Measurements from ENCODE around the gene HS3ST3A1.

Gene HS3ST3A1

GRCh38 chr17:13601776-13602551 is at the start of gene HS3ST3A1:
Gene HS3ST3A1 (minus strand): TSS chr17:13601929. CDS start chr17:13601129, 800 bp downstream.
- no peak for TF ChIP-seq CTCF (conservative IDR thresholded peaks at IDR 0.05)
- no peak within 1 kb of the TSS for H3K27ac ChIP-seq

DNA sequence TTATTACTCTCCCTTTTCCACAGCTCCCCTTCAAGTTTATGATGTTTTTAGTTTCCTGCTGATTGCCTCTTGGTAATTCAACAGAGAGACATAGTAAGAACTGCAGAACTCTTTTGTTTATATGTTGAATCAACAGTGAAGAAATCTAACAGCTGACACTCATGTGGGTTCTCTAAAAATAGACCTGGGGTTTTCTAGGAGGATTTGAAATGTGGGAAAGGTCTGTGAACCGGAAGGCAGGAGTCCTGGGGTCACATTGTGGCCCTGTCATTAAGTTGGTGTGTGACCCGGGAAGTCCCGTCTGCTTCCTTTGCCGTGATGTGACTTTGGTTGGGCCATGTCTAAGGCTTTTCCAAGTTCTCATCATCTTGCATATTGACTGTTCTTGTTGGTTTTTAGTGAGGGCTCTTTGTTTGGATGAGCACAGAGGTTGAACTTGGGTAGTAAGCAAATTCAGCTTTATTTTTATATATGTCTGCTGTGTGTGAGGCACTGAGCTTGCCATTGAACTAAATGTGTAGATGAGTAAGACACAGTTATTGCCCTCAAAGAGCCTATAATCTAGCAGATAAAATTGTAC is 48.5 kb upstream of the HS3ST3A1 start:
- H3K27ac ChIP-seq: no peak overlapping the region
- TF ChIP-seq CTCF (conservative IDR thresholded peaks at IDR 0.05): no peak

DNA sequence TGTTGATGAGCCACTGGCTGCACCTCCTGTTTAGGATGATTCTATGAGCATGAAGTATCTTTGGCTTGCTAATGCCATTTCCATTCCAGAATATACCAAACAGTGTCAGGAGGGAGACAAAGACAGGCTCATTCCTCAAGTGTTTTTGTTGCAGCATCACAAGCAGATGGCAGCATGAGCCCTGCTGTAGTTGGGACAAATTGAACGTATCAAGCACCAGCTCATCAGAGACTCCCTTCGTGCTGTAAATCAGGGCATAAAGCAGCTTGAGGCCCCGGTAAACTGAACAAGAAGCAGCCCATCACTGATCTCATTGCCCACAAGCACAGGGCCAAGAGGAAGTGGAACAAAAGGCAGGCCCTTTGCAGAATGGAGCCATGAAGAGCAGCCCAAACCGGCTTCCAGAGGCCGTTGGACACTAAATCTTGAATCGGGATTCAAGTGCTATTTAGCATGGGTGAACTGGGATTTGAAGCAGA is 45.9 kb upstream of the HS3ST3A1 start:
- no peak overlapping the region for H3K27ac ChIP-seq
- 0 out of 2 replicates have a peak, but pooled peaks have one; percentile 12 for TF ChIP-seq CTCF (conservative IDR thresholded peaks at IDR 0.05)

DNA sequence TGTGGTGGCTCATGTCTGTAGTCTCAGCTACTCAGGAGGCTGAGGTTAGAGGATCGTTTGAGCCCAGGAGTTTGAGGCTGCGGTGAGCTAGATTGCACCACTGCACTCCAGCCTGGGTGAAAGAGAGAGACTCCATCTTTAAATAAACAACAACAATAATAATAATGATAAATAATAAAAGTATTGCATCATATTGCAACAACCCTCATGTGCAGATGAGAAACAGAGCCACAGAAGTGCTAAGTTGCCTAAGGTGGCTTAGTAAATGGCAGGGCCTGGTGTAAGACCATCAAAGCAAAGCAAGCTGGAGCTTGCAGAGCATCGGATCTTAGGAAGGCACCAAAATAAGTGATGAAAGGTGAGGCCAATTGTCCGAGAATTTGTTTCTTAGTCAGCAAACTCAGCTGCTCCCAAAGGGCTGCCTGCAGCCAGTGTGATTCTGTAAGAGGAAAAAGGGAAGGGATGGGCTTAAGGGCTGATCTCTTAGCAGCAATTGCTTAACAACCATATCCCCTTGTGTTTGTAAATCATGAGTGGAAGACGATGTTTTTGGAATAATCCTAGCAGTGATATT is 45.3 kb upstream of the HS3ST3A1 start:
- no peak overlapping the region for H3K27ac ChIP-seq
- TF ChIP-seq CTCF (conservative IDR thresholded peaks at IDR 0.05): no peak

DNA sequence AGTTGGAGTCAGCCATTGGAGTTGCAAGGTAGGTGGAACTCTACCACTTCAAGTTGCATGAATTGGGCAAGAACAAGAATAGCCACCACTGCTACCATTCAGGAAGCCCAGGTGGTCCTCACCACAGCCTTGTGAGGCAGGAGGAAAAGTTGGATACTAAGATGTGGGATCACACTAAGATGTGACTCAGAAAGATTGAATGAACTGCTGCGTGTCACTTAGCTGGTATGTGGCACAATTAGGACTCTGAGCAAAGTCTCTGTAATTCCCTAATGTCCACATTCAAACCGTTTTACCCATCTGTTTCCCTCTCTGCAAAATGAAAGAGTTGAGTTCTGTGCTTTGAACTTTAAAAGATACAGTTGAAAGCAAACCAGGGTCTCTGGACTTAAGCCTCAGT is 44.7 kb upstream of the HS3ST3A1 start:
- no peak for TF ChIP-seq CTCF (conservative IDR thresholded peaks at IDR 0.05)
- no peak overlapping the region for H3K27ac ChIP-seq

DNA sequence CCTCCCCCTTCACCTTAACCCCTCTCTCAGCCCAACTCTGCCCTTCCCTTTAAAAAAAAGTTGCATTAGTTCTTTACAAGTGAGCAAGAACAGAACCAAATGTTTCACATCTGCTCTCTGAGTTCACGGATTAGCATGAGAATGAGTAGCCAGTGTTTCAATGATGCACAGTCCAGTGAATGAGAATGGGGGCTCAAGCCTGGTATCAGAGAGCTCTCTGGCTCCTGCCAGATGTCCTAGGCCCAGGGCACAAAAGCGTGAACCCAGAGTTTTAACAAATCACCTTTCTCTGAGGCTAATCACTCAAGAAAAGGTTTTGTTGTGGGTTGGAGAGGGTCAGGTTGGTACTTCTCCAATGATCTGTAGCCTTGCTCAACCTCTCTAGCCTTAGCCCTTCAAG is 41.5 kb upstream of the HS3ST3A1 start:
- no peak overlapping the region for H3K27ac ChIP-seq
- no peak for TF ChIP-seq CTCF (conservative IDR thresholded peaks at IDR 0.05)

DNA sequence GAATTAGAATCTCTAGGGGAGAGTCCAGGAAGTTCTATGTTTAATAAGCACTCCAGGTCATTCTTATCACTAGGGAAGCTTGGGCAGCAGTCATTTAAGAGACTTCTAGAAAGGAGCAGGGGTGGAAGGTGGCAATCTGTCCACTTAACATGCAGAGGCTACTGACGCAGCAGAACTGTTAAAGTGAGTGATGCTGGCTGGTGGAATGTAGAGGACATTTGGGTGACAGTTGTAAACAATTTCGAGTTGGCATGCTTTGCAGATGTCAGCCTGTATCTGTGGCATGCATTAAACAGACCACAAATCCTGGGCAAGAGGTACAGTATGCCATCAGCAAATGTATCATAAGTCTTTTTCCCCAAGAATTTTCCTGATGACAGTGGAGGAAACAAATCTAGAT is 40.5 kb upstream of the HS3ST3A1 start:
- no peak overlapping the region for H3K27ac ChIP-seq
- no peak for TF ChIP-seq CTCF (conservative IDR thresholded peaks at IDR 0.05)

Data from VCaP (cell line).